Mesendoderm (in vitro differentiated cells): ENCODE data around the gene JPH3.

Experiments used
- DNase-seq: peaks from one replicate; pipeline ENCODE4 v3.0.0; 2013
- H2AK5ac ChIP-seq: 2 replicates; pipeline ENCODE4 v1.6.1; 2013; ENCODE audit warnings: low read length, inconsistent platforms
- H2BK120ac ChIP-seq: 2 replicates; pipeline ENCODE4 v1.6.1; 2013; ENCODE audit warnings: low read depth, mild to moderate bottlenecking, low read length, moderate library complexity, mixed read lengths
- H2BK15ac ChIP-seq: replicated peaks from 2 replicates; pipeline ENCODE4 v1.6.1; 2013; ENCODE audit warnings: low read depth, mild to moderate bottlenecking, moderate library complexity
- H2BK5ac ChIP-seq: 2 replicates; pipeline ENCODE4 v1.6.1; 2013; ENCODE audit warnings: low read length, inconsistent platforms
- H3K18ac ChIP-seq: 2 replicates; pipeline ENCODE4 v1.6.1; 2013; ENCODE audit warnings: mild to moderate bottlenecking, low read length, mixed read lengths
- H3K23ac ChIP-seq: one replicate; pipeline ENCODE4 v1.6.1; 2013; ENCODE audit warnings: low read length
- H3K27ac ChIP-seq: 2 replicates; pipeline ENCODE4 v1.5.1; 2013; ENCODE audit warnings: low read depth, mild to moderate bottlenecking, inconsistent platforms, low read length, moderate library complexity
- H3K27me3 ChIP-seq: 2 replicates; pipeline ENCODE4 v1.6.1; 2013; ENCODE audit warnings: low read length, control low read depth, mild to moderate bottlenecking, inconsistent platforms; ENCODE audit not compliant: insufficient read depth, poor library complexity
- H3K36me3 ChIP-seq: 2 replicates; pipeline ENCODE4 v1.6.1; 2013; ENCODE audit warnings: low read length, inconsistent platforms; ENCODE audit not compliant: control insufficient read depth, insufficient read depth
- H3K4ac ChIP-seq: one replicate; pipeline ENCODE4 v1.6.1; 2013; ENCODE audit warnings: low read depth, mild to moderate bottlenecking, low read length, moderate library complexity
- H3K4me1 ChIP-seq: 2 replicates; pipeline ENCODE4 v1.6.1; 2013; ENCODE audit warnings: low read depth, low read length, inconsistent platforms; ENCODE audit not compliant: control insufficient read depth
- H3K4me2 ChIP-seq: 2 replicates; pipeline ENCODE4 v1.6.1; 2013; ENCODE audit warnings: low read length
- H3K4me3 ChIP-seq: 2 replicates; pipeline ENCODE4 v1.5.1; 2013; ENCODE audit warnings: mild to moderate bottlenecking, low read length
- H3K56ac ChIP-seq: one replicate; pipeline ENCODE4 v1.6.1; 2013; ENCODE audit warnings: low read length
- H3K79me1 ChIP-seq: 2 replicates; pipeline ENCODE4 v1.6.1; 2013; ENCODE audit warnings: low read length, inconsistent platforms
- H3K79me2 ChIP-seq: 2 replicates; pipeline ENCODE4 v1.6.1; 2013; ENCODE audit warnings: mild to moderate bottlenecking, low read length; ENCODE audit not compliant: control insufficient read depth, insufficient read depth
- H3K9ac ChIP-seq: 2 replicates; pipeline ENCODE4 v1.6.1; 2013; ENCODE audit warnings: low read length, inconsistent platforms
- H4K5ac ChIP-seq: one replicate; pipeline ENCODE4 v1.6.1; 2013; ENCODE audit warnings: low read length
- H4K8ac ChIP-seq: one replicate; pipeline ENCODE4 v1.6.1; 2013; ENCODE audit warnings: low read depth, mild to moderate bottlenecking, control low read depth, low read length, moderate library complexity
- WGBS: extraction: QIAGEN DNeasy Blood & Tissue Kit; methylation state at CpG from one replicate; pipeline ENCODE4 v1.1.7; 2013; ENCODE audit warnings: low lambda C conversion rate, missing lambda C conversion rate; ENCODE audit not compliant: insufficient coverage; ENCODE audit errors: extremely low coverage; 5-methylcytosine and 5-hydroxymethylcytosine counted together

JPH3 gene

GRCh38 chr16:87610026-87610425 is 7.7 kb downstream of the JPH3 start:
- no peak overlapping the region for H2AK5ac ChIP-seq
- no CpG with 5 or more reads among the region's 9 CpGs for WGBS
- H3K36me3 ChIP-seq: no peaks in the 10 kb centered on the region
- no peak overlapping the region for H3K23ac ChIP-seq
- no peaks in the 10 kb centered on the region for H3K79me2 ChIP-seq
- H2BK5ac ChIP-seq: no peak overlapping the region
- H3K18ac ChIP-seq: no peak overlapping the region
- H3K4me2 ChIP-seq: no peak overlapping the region
- H2BK120ac ChIP-seq: no peak overlapping the region
- H3K27me3 ChIP-seq: no peaks in the 10 kb centered on the region
- no peak overlapping the region for H3K9ac ChIP-seq
- H4K8ac ChIP-seq: no peak overlapping the region
- H4K5ac ChIP-seq: no peak overlapping the region
- no peak overlapping the region for H3K27ac ChIP-seq
- H3K4me1 ChIP-seq: no peaks in the 10 kb centered on the region
- no peak overlapping the region for H3K56ac ChIP-seq
- no peak overlapping the region for H3K4me3 ChIP-seq
- no peak for DNase-seq
- H3K79me1 ChIP-seq: peaks cover 4% of the 10 kb centered on the region
- H2BK15ac ChIP-seq: no peak overlapping the region
- no peak overlapping the region for H3K4ac ChIP-seq

- no peak for DNase-seq
- H4K5ac ChIP-seq: no peak overlapping the region
- H3K9ac ChIP-seq: no peak overlapping the region
- H3K18ac ChIP-seq: no peak overlapping the region
- H3K27ac ChIP-seq: no peak overlapping the region
- H2BK5ac ChIP-seq: no peak overlapping the region
- no peaks in the 10 kb centered on the region for H3K27me3 ChIP-seq
- H2AK5ac ChIP-seq: no peak overlapping the region
- H3K4me1 ChIP-seq: no peaks in the 10 kb centered on the region
- no peak overlapping the region for H3K4me3 ChIP-seq
- WGBS: no CpG with 5 or more reads among the region's 6 CpGs
- H3K23ac ChIP-seq: no peak overlapping the region
- H3K79me2 ChIP-seq: no peaks in the 10 kb centered on the region
- H2BK15ac ChIP-seq: no peak overlapping the region
- H3K79me1 ChIP-seq: no peaks in the 10 kb centered on the region
- no peak overlapping the region for H3K4ac ChIP-seq
- H4K8ac ChIP-seq: no peak overlapping the region
- no peak overlapping the region for H3K56ac ChIP-seq
- H2BK120ac ChIP-seq: no peak overlapping the region
- H3K4me2 ChIP-seq: no peak overlapping the region
- no peaks in the 10 kb centered on the region for H3K36me3 ChIP-seq
Measured at GRCh38 chr16:87611456-87611855, 9.1 kb downstream of the JPH3 start.

GRCh38 chr16:87613961-87614360 is 11.7 kb downstream of the JPH3 start:
- no peak overlapping the region for H2BK120ac ChIP-seq
- H3K27ac ChIP-seq: no peak overlapping the region
- H3K9ac ChIP-seq: no peak overlapping the region
- no peak for DNase-seq
- H2BK5ac ChIP-seq: no peak overlapping the region
- no peak overlapping the region for H4K8ac ChIP-seq
- no peak overlapping the region for H3K4me2 ChIP-seq
- no peak overlapping the region for H4K5ac ChIP-seq
- H3K4me3 ChIP-seq: no peak overlapping the region
- no peaks in the 10 kb centered on the region for H3K79me2 ChIP-seq
- H3K23ac ChIP-seq: no peak overlapping the region
- H3K79me1 ChIP-seq: no peaks in the 10 kb centered on the region
- no peak overlapping the region for H2AK5ac ChIP-seq
- no peaks in the 10 kb centered on the region for H3K36me3 ChIP-seq
- no peak overlapping the region for H3K4ac ChIP-seq
- H3K18ac ChIP-seq: no peak overlapping the region
- H3K27me3 ChIP-seq: no peaks in the 10 kb centered on the region
- no CpG with 5 or more reads among the region's 10 CpGs for WGBS
- no peak overlapping the region for H2BK15ac ChIP-seq
- no peaks in the 10 kb centered on the region for H3K4me1 ChIP-seq
- no peak overlapping the region for H3K56ac ChIP-seq

GRCh38 chr16:87615621-87616041 is 13.3 kb downstream of the JPH3 start:
- H3K79me1 ChIP-seq: no peaks in the 10 kb centered on the region
- H3K9ac ChIP-seq: no peak overlapping the region
- WGBS: no CpG with 5 or more reads among the region's 19 CpGs
- H3K79me2 ChIP-seq: no peaks in the 10 kb centered on the region
- no peaks in the 10 kb centered on the region for H3K36me3 ChIP-seq
- no peak overlapping the region for H4K5ac ChIP-seq
- H4K8ac ChIP-seq: no peak overlapping the region
- H3K4me1 ChIP-seq: no peaks in the 10 kb centered on the region
- H3K4me2 ChIP-seq: no peak overlapping the region
- H2BK120ac ChIP-seq: no peak overlapping the region
- no peak overlapping the region for H3K4me3 ChIP-seq
- no peak for DNase-seq
- H2BK15ac ChIP-seq: no peak overlapping the region
- H3K27ac ChIP-seq: no peak overlapping the region
- H2BK5ac ChIP-seq: no peak overlapping the region
- no peak overlapping the region for H3K4ac ChIP-seq
- no peak overlapping the region for H3K23ac ChIP-seq
- no peak overlapping the region for H3K18ac ChIP-seq
- no peak overlapping the region for H2AK5ac ChIP-seq
- no peak overlapping the region for H3K56ac ChIP-seq
- no peaks in the 10 kb centered on the region for H3K27me3 ChIP-seq

- Histone ChIP-seq H3K18ac (no peak overlapping the region), H3K4me2 (no peak overlapping the region), H3K36me3 (no peaks in the 10 kb centered on the region), H3K9ac (no peak overlapping the region), H3K4ac (no peak overlapping the region), H2AK5ac (no peak overlapping the region), H3K56ac (no peak overlapping the region), H2BK15ac (no peak overlapping the region), H3K4me1 (no peaks in the 10 kb centered on the region), H2BK120ac (no peak overlapping the region), H3K79me1 (no peaks in the 10 kb centered on the region), H4K5ac (no peak overlapping the region), H3K23ac (no peak overlapping the region), H3K4me3 (no peak overlapping the region), H4K8ac (no peak overlapping the region), H3K79me2 (no peaks in the 10 kb centered on the region), H2BK5ac (no peak overlapping the region), H3K27ac (no peak overlapping the region), H3K27me3 (no peaks in the 10 kb centered on the region)
- no CpG with 5 or more reads among the region's 17 CpGs for WGBS
- no peak for DNase-seq
Measured at GRCh38 chr16:87616556-87616955, 14.2 kb downstream of the JPH3 start.

GRCh38 chr16:87618216-87618615 is 15.9 kb downstream of the JPH3 start:
- Histone ChIP-seq H2BK15ac (no peak overlapping the region), H3K27ac (no peak overlapping the region), H3K4ac (no peak overlapping the region), H3K4me1 (no peaks in the 10 kb centered on the region), H3K9ac (no peak overlapping the region), H2BK120ac (no peak overlapping the region), H3K23ac (no peak overlapping the region), H2AK5ac (no peak overlapping the region), H2BK5ac (no peak overlapping the region), H3K4me3 (no peak overlapping the region), H3K27me3 (no peaks in the 10 kb centered on the region), H4K5ac (no peak overlapping the region), H3K36me3 (no peaks in the 10 kb centered on the region), H3K79me2 (no peaks in the 10 kb centered on the region), H3K56ac (no peak overlapping the region), H4K8ac (no peak overlapping the region), H3K18ac (no peak overlapping the region), H3K79me1 (no peaks in the 10 kb centered on the region), H3K4me2 (no peak overlapping the region)
- WGBS: no CpG with 5 or more reads among the region's 12 CpGs
- no peak for DNase-seq
